ENCODE results near the gene KDF1. TPM values are rescaled to one million over a fixed set of nuclear protein-coding genes. Genes with fewer than 3 reads are reported as not detected.

Gene KDF1
- total and polyA plus RNA-seq, 8 donors = 2.9 to 21.6 (median 14.0) TPM

GRCh38 chr1:26984291-26984690, 24.0 kb upstream of the KDF1 start:
- TF ChIP-seq CTCF (IDR thresholded peaks at IDR 0.05) (no peak), EP300 (IDR thresholded peaks at IDR 0.05) (no peak), POLR2A (IDR thresholded peaks at IDR 0.05) (no peak), POLR2AphosphoS5 (IDR thresholded peaks at IDR 0.05) (no peak)
- peaks cover 0 to 20% (median 0%) of the 10 kb centered on the region in 3 donors for H3K27me3 ChIP-seq
- no peak overlapping the region for H3K4me3 ChIP-seq
- intact Hi-C loops (cut with DNase I; ENCODE audit: low total_unique reads) = no loop called here
- H3K4me1 ChIP-seq = peaks cover 0 to 11% (median 4%) of the 10 kb centered on the region in 4 donors
- DNase-seq = no peak
- H3K36me3 ChIP-seq = no peaks in the 10 kb centered on the region
- H3K9me3 ChIP-seq = no peaks in the 10 kb centered on the region
- WGBS, 5 donors = 82 to 89% (median 85%) methylated on average over 8 of the region's 8 CpGs
- no peak overlapping the region for H3K27ac ChIP-seq

GRCh38 chr1:26983863-26984262, 23.6 kb upstream of the KDF1 start:
- intact Hi-C loops (cut with DNase I; ENCODE audit: low total_unique reads) = no loop called here
- H3K36me3 ChIP-seq = no peaks in the 10 kb centered on the region
- H3K27ac ChIP-seq = no peak overlapping the region
- peaks cover 0 to 11% (median 4%) of the 10 kb centered on the region in 4 donors for H3K4me1 ChIP-seq
- H3K4me3 ChIP-seq = no peak overlapping the region
- H3K27me3 ChIP-seq = peaks cover 0 to 20% (median 0%) of the 10 kb centered on the region in 3 donors
- H3K9me3 ChIP-seq = no peaks in the 10 kb centered on the region
- WGBS, 5 donors = 65 to 78% (median 72%) methylated on average over 5 of the region's 5 CpGs
- no peak for DNase-seq
- TF ChIP-seq EP300 (IDR thresholded peaks at IDR 0.05) (no peak), CTCF (IDR thresholded peaks at IDR 0.05) (no peak), POLR2AphosphoS5 (IDR thresholded peaks at IDR 0.05) (no peak), POLR2A (IDR thresholded peaks at IDR 0.05) (no peak)

GRCh38 chr1:26981146-26981846, 21.0 kb upstream of the KDF1 start:
- no peaks in the 10 kb centered on the region for H3K36me3 ChIP-seq
- intact Hi-C loops (cut with DNase I; ENCODE audit: low total_unique reads) = no loop called here
- H3K4me1 ChIP-seq = peaks cover 0 to 3% (median 0%) of the 10 kb centered on the region in 4 donors
- peaks cover 0 to 20% (median 0%) of the 10 kb centered on the region in 3 donors for H3K27me3 ChIP-seq
- no peak for TF ChIP-seq EP300 (IDR thresholded peaks at IDR 0.05)
- no peak for TF ChIP-seq CTCF (IDR thresholded peaks at IDR 0.05)
- H3K9me3 ChIP-seq = no peaks in the 10 kb centered on the region
- no peak for DNase-seq
- WGBS, 5 donors = 59 to 70% (median 63%) methylated on average over 3 of the region's 3 CpGs
- H3K27ac ChIP-seq = no peak overlapping the region
- no peak overlapping the region for H3K4me3 ChIP-seq

GRCh38 chr1:26978901-26979300, 18.6 kb upstream of the KDF1 start:
- DNase-seq = no peak
- 58 to 87% (median 71%) methylated on average over 2 of the region's 2 CpGs for WGBS, 5 donors
- Histone ChIP-seq H3K4me1 (peaks cover 0 to 5% (median 0%) of the 10 kb centered on the region in 4 donors), H3K27ac (no peak overlapping the region), H3K9me3 (no peaks in the 10 kb centered on the region), H3K4me3 (no peak overlapping the region), H3K27me3 (peaks cover 0 to 16% (median 0%) of the 10 kb centered on the region in 3 donors), H3K36me3 (no peaks in the 10 kb centered on the region)
- no peak for TF ChIP-seq EP300 (IDR thresholded peaks at IDR 0.05)
- TF ChIP-seq CTCF (IDR thresholded peaks at IDR 0.05) = no peak
- no peak for TF ChIP-seq POLR2AphosphoS5 (IDR thresholded peaks at IDR 0.05)
- TF ChIP-seq POLR2A (IDR thresholded peaks at IDR 0.05) = no peak
- intact Hi-C loops (cut with DNase I; ENCODE audit: low total_unique reads) = no loop called here

All from stomach (tissue), 9 donors.